ENCODE measurements around the gene PLEKHN1. TPM values are rescaled to one million over a fixed set of nuclear protein-coding genes. Genes with fewer than 3 reads are reported as not detected.
"Not testable (repeated sequence)": the region's sequence is repeated elsewhere in the genome, so short reads cannot be mapped to it uniquely, and the experiment has no call there.

Gene PLEKHN1
- total and polyA plus RNA-seq, 2 donors (not counting 3 experiments of a cell fraction or from before 2014, with no cell fraction given), result 0.29 to 0.88 TPM

DNA sequence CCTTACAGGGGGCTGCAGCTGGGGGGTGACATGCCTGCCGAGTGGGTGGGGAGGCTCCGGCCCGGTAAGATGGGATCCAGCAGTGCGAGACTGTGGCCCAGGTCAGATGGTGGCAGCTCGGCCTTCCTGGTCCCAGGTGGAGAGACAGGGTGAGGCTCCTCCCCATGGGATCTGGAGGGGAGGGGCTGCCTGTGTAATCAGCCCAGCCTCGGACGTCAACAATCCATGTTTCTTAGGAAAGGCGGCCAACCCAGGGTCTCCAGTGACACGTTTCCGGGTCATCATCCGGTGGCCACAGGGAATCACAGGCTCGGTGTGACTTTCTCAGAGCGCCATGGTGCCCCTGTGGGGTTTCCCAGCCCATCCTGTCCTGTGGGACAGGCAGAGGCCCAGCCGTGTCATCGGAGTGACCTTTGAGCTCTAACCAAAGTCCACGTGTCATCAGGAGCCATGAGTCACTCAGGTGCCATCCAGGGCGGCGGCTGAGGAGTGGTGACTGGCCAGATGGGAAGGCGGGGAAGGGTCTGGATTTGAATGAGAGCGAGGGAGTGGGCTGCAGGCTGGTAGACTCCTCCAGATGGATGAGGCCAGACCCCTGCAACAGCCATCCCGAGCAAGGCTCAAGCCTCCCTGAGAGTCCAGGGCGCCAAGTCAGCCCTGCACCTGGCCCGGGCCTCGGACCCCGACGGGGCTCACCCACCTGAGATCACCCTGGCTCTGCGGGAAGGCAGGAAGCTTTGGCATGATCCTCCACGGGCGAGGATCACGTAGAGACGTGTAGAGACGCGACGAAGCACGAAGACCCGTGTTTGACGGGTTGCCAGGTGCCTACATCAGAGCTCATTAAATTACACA is 40.2 kb downstream of the PLEKHN1 start:
- Histone ChIP-seq H3K4me3 (replicated peaks in 1 of 3; ENCODE audit: insufficient read depth in 1 of 3, low read depth in 1 of 3, low read length in 3 of 3) (no peak overlapping the region), H2AFZ (ENCODE audit: low read depth, low read length) (no peak overlapping the region), H3K27ac (ENCODE audit: insufficient read depth, low read depth, low read length) (no peak overlapping the region), H3K9me3 (replicated peaks; ENCODE audit: control insufficient read depth, insufficient read depth, low read length) (no peaks in the 10 kb centered on the region), H3K79me2 (ENCODE audit: control insufficient read depth, insufficient read depth, low read length) (no peaks in the 10 kb centered on the region), H3K4me2 (ENCODE audit: insufficient read depth, low read length) (no peak overlapping the region), H3K9ac (replicated peaks; ENCODE audit: extremely low read depth, insufficient read depth, low read length) (no peak overlapping the region), H3K36me3 (ENCODE audit: control insufficient read depth in 2 of 2, extremely low read depth in 1 of 2, insufficient read depth in 2 of 2, low read length in 2 of 2) (no peaks in the 10 kb centered on the region), H3K4me1 (ENCODE audit: control insufficient read depth, extremely low read depth, insufficient read depth, low read length) (peaks cover 12% of the 10 kb centered on the region), H3K27me3 (ENCODE audit: control insufficient read depth in 2 of 2, insufficient read depth in 2 of 2, low read length in 2 of 2) (no peaks in the 10 kb centered on the region), H4K20me1 (replicated peaks; ENCODE audit: control insufficient read depth, extremely low read depth, insufficient read depth, low read length) (no peaks in the 10 kb centered on the region), H3K9me1 (replicated peaks; ENCODE audit: control insufficient read depth, extremely low read depth, insufficient read depth, low read length) (no peaks in the 10 kb centered on the region)
- TF ChIP-seq FOS (IDR thresholded peaks at IDR 0.05; ENCODE audit: borderline replicate concordance, insufficient read depth, low read length) (no peak), POLR2AphosphoS5 (IDR thresholded peaks at IDR 0.05; ENCODE audit: insufficient read depth, low read depth, low read length) (no peak), POLR2A (IDR thresholded peaks at IDR 0.05; ENCODE audit: low read depth, low read length) (no peak), JUN (IDR thresholded peaks at IDR 0.05; ENCODE audit: borderline replicate concordance, insufficient read depth, insufficient read length, low read depth) (no peak), MYC (IDR thresholded peaks at IDR 0.05; ENCODE audit: low read depth, low read length) (no peak), EZH2 (IDR thresholded peaks at IDR 0.05; ENCODE audit: borderline replicate concordance, low read depth, low read length, severe bottlenecking) (no peak), GATA2 (IDR thresholded peaks at IDR 0.05; ENCODE audit: insufficient read depth, insufficient read length, low read depth, low read length) (no peak)
- TF ChIP-seq, protein P1, sequence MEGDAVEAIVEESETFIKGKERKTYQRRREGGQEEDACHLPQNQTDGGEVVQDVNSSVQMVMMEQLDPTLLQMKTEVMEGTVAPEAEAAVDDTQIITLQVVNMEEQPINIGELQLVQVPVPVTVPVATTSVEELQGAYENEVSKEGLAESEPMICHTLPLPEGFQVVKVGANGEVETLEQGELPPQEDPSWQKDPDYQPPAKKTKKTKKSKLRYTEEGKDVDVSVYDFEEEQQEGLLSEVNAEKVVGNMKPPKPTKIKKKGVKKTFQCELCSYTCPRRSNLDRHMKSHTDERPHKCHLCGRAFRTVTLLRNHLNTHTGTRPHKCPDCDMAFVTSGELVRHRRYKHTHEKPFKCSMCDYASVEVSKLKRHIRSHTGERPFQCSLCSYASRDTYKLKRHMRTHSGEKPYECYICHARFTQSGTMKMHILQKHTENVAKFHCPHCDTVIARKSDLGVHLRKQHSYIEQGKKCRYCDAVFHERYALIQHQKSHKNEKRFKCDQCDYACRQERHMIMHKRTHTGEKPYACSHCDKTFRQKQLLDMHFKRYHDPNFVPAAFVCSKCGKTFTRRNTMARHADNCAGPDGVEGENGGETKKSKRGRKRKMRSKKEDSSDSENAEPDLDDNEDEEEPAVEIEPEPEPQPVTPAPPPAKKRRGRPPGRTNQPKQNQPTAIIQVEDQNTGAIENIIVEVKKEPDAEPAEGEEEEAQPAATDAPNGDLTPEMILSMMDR (IDR thresholded peaks at IDR 0.05; ENCODE audit: extremely low read depth in 1 of 2, insufficient read depth in 1 of 2, low read depth in 1 of 2, low read length in 2 of 2), result no peak
- TF ChIP-seq, protein P2, sequence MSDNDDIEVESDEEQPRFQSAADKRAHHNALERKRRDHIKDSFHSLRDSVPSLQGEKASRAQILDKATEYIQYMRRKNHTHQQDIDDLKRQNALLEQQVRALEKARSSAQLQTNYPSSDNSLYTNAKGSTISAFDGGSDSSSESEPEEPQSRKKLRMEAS (IDR thresholded peaks at IDR 0.05; ENCODE audit: insufficient read depth, insufficient read length), result no peak
- BruUV-seq (replicated peaks), result no TSS peak
- FAIRE-seq, result no peak
- intact Hi-C loops (cut with micrococcal nuclease), result no loop called here
- DNase-seq (ENCODE audit: low read depth, low spot score), result no peak
- ChIA-PET POLR2A (no interaction called here), CTCF (interaction anchor here (0.6 kb wide), 1 partner anchor 24 kb away, joined by 3 read pairs; no protein-coding TSS in a partner anchor)
- dilution Hi-C loops (cut with MboI; ENCODE audit: extremely low pct_ligation_motif_present, low sequenced_read_pairs), result no loop called here

DNA sequence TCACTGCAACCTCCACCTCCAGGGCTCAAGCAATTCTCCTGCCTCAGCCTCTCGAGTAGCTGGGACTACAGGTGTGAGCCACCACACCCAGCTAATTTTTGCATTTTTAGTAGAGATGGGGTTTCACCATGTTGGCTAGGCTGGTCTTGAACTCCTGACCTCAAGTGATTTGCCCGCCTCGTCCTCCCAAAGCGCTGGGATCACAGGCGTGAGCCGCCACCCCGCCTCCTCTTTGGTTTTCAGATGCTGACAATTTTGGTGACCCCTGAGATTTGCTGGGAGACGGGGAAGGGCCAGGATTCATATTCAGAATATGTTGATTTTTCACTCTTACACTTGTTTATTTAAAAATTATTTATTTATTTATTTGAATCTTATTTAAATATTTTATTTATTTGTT is 43.8 kb downstream of the PLEKHN1 start:
- H3K36me3 ChIP-seq (ENCODE audit: control insufficient read depth in 2 of 2, extremely low read depth in 1 of 2, insufficient read depth in 2 of 2, low read length in 2 of 2); H3K9ac ChIP-seq (replicated peaks; ENCODE audit: extremely low read depth, insufficient read depth, low read length); H3K9me1 ChIP-seq (replicated peaks; ENCODE audit: control insufficient read depth, extremely low read depth, insufficient read depth, low read length); BruUV-seq (replicated peaks); H3K27ac ChIP-seq (ENCODE audit: insufficient read depth, low read depth, low read length); DNase-seq (ENCODE audit: low read depth, low spot score); H3K27me3 ChIP-seq (ENCODE audit: control insufficient read depth in 2 of 2, insufficient read depth in 2 of 2, low read length in 2 of 2); dilution Hi-C loops (cut with MboI; ENCODE audit: extremely low pct_ligation_motif_present, low sequenced_read_pairs); CTCF ChIA-PET; POLR2A ChIA-PET; H3K9me3 ChIP-seq (replicated peaks; ENCODE audit: control insufficient read depth, insufficient read depth, low read length); H3K4me3 ChIP-seq (replicated peaks in 1 of 3; ENCODE audit: insufficient read depth in 1 of 3, low read depth in 1 of 3, low read length in 3 of 3); FAIRE-seq; H4K20me1 ChIP-seq (replicated peaks; ENCODE audit: control insufficient read depth, extremely low read depth, insufficient read depth, low read length); H2AFZ ChIP-seq (ENCODE audit: low read depth, low read length); H3K79me2 ChIP-seq (ENCODE audit: control insufficient read depth, insufficient read depth, low read length); H3K4me2 ChIP-seq (ENCODE audit: insufficient read depth, low read length): not testable (repeated sequence)
- peaks cover 16% of the 10 kb centered on the region for H3K4me1 ChIP-seq (ENCODE audit: control insufficient read depth, extremely low read depth, insufficient read depth, low read length)
- intact Hi-C loops (cut with micrococcal nuclease), result loop anchor here (5.0 kb wide), 1 partner anchor 262 kb away; the partner anchor contains the start of gene UBE2J2

Data from endothelial cell of umbilical vein (primary cell).